ENCODE measurements around the gene PRAMEF15. TPM values are rescaled to one million over a fixed set of nuclear protein-coding genes. Genes with fewer than 3 reads are reported as not detected.
A peak's percentile ranks its signal among the peaks of the same experiment; 100 is the strongest.
"Not testable (repeated sequence)": the region's sequence is repeated elsewhere in the genome, so short reads cannot be mapped to it uniquely, and the experiment has no call there.

PRAMEF15 gene
- polyA plus RNA-seq, 1 experiment = not detected

DNA sequence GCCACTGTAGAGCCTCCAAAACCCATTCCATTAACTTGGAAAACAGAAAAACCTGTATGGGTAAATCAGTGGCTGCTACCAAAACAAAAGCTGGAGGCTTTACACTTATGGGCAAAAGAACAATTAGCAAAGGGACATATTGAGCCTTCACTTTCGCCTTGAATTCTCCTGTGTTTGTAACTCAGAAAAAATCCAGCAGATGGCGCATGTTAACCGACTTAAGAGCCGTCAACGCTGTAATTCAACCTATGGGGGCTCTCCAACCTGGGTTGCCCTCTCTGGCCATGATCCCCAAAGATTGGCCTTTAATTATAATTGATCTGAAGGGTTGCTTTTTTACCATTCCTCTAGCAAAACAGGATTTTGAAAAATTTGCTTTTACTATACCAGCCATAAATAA is 41.4 kb downstream of the PRAMEF15 start:
- DNase-seq (ENCODE audit: low read depth); CTCF ChIA-PET; H3K27me3 ChIP-seq (ENCODE audit: control insufficient read depth, insufficient read depth, low read length); POLR2A ChIA-PET; H3K36me3 ChIP-seq (ENCODE audit: control insufficient read depth, insufficient read depth, low read length); H3K4me3 ChIP-seq (ENCODE audit: low read depth, low read length): not testable (repeated sequence)
- TF ChIP-seq, protein P1, sequence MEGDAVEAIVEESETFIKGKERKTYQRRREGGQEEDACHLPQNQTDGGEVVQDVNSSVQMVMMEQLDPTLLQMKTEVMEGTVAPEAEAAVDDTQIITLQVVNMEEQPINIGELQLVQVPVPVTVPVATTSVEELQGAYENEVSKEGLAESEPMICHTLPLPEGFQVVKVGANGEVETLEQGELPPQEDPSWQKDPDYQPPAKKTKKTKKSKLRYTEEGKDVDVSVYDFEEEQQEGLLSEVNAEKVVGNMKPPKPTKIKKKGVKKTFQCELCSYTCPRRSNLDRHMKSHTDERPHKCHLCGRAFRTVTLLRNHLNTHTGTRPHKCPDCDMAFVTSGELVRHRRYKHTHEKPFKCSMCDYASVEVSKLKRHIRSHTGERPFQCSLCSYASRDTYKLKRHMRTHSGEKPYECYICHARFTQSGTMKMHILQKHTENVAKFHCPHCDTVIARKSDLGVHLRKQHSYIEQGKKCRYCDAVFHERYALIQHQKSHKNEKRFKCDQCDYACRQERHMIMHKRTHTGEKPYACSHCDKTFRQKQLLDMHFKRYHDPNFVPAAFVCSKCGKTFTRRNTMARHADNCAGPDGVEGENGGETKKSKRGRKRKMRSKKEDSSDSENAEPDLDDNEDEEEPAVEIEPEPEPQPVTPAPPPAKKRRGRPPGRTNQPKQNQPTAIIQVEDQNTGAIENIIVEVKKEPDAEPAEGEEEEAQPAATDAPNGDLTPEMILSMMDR (IDR thresholded peaks at IDR 0.05; ENCODE audit: insufficient read depth, low read depth, low read length) = peak; percentile 36

DNA sequence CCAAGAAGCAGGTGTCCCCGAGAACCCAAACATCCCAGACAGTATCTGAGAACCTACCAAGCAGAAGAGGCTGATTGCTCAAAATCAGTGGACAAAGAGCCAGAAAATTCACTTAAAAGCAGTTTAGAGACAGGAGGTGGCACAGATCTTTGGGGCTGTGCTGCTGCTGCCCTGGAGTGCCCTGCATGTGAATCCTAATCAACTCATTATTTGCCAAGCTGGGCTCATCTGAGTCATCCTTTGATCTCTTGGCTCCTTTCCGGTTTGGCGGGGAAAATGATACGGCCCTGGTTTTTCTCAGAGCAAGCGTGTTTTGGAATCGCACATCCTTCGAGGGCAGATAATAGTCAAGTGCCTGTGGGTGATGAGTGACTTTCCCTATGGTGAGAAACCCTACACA is 47.0 kb downstream of the PRAMEF15 start:
- H3K36me3 ChIP-seq (ENCODE audit: control insufficient read depth, insufficient read depth, low read length); H3K27me3 ChIP-seq (ENCODE audit: control insufficient read depth, insufficient read depth, low read length); H3K4me3 ChIP-seq (ENCODE audit: low read depth, low read length); POLR2A ChIA-PET; CTCF ChIA-PET; DNase-seq (ENCODE audit: low read depth): not testable (repeated sequence)

DNA sequence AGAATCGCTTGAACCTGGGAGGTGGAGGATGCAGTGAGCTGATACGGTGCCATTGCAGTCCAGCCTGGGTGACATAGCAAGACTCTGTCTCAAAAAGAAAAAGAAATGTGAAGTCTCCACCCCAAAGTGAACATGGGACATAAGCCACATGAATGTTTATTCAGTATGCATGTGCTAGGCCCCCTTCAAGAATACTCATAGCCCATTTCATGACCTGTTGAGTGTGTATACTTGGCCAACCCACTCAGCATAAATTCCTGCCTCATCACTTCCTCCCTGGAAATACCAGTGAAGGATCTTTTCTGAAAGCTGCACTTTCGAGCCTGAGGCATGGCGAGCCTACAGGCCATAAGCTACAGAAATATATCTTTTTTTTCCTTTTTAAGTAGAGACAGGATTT is 49.5 kb downstream of the PRAMEF15 start:
- H3K27me3 ChIP-seq (ENCODE audit: control insufficient read depth, insufficient read depth, low read length); CTCF ChIA-PET; POLR2A ChIA-PET; H3K4me3 ChIP-seq (ENCODE audit: low read depth, low read length); H3K36me3 ChIP-seq (ENCODE audit: control insufficient read depth, insufficient read depth, low read length); DNase-seq (ENCODE audit: low read depth): not testable (repeated sequence)

DNA sequence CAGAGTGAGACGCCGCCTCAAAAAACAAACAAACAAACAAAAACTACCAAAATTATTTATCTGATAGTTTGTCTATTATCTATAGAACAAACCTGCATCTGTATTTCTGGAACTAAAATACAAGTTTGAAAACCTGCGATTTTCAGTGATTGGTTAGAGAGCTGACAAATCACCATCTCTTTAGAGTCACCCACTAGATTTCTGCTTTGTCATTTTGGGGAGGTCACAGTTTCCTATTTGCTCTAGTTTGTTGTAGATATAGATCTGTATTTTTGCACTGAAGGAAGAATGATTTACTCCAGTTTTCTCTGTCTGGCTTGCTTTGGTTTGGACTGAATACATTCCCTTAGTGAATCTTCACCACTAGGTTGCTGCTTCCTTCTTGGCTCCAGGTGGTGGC is 51.2 kb downstream of the PRAMEF15 start:
- DNase-seq (ENCODE audit: low read depth); POLR2A ChIA-PET: not testable (repeated sequence)

DNA sequence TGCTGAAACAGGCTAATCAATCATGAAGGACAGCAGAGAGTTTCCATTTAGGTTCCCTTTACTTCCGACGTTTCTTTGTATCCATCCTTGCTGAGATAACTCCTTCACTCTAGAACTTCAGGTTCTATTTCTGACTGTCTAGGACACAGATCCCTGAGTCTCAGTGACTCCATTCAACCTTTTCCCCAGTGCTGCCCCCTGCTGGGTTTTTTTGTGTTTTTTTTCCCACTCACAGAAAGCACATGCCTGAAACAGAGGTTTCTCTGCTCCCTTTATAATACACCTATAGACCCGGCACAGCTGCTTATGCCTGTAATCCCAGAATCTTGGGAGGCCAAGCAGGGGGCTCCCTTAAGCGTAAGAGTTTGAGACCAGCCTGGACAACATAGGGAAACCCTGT is 53.2 kb downstream of the PRAMEF15 start:
- POLR2A ChIA-PET; H3K27me3 ChIP-seq (ENCODE audit: control insufficient read depth, insufficient read depth, low read length); H3K36me3 ChIP-seq (ENCODE audit: control insufficient read depth, insufficient read depth, low read length); CTCF ChIA-PET; H3K4me3 ChIP-seq (ENCODE audit: low read depth, low read length); DNase-seq (ENCODE audit: low read depth): not testable (repeated sequence)

More for the DNA sequence above, 51.2 kb downstream of the PRAMEF15 start:
- H3K36me3 ChIP-seq (ENCODE audit: control insufficient read depth, insufficient read depth, low read length); H3K27me3 ChIP-seq (ENCODE audit: control insufficient read depth, insufficient read depth, low read length); CTCF ChIA-PET; H3K4me3 ChIP-seq (ENCODE audit: low read depth, low read length): not testable (repeated sequence)

Small RNAs within 50 kb of the gene (small RNA-seq; reads per million reads assigned to genes)
- gene RNU6-771P (ENCODE audit: insufficient read length, low read depth, low replicate concordance) = not detected

Other genes with a start within 250 kb of the PRAMEF15 start
- not detected in 2 replicates for gene PRAMEF25, start 244.8 kb upstream of the PRAMEF15 start, polyA plus RNA-seq (2011; rRNA removed)
- gene HNRNPCL2, start 198.7 kb upstream of the PRAMEF15 start, polyA plus RNA-seq (2011; rRNA removed) = not detected in 2 replicates
- not detected in 2 replicates for gene PRAMEF26, start 159.6 kb upstream of the PRAMEF15 start, polyA plus RNA-seq (2011; rRNA removed)
- not detected in 2 replicates for gene HNRNPCL4, start 149.9 kb upstream of the PRAMEF15 start, polyA plus RNA-seq (2011; rRNA removed)
- gene PRAMEF9, start 143.7 kb upstream of the PRAMEF15 start, polyA plus RNA-seq (2011; rRNA removed) = not detected in 2 replicates
- gene PRAMEF13, start 114.2 kb upstream of the PRAMEF15 start, polyA plus RNA-seq (2011; rRNA removed) = not detected in 2 replicates
- gene PRAMEF18, start 89.4 kb upstream of the PRAMEF15 start, polyA plus RNA-seq (2011; rRNA removed) = not detected in 2 replicates
- gene PRAMEF5, start 61.4 kb upstream of the PRAMEF15 start, polyA plus RNA-seq (2011; rRNA removed) = not detected in 2 replicates
- not detected in 2 replicates for gene PRAMEF8, start 30.4 kb upstream of the PRAMEF15 start, polyA plus RNA-seq (2011; rRNA removed)
- gene PRAMEF33, start 12.0 kb upstream of the PRAMEF15 start, polyA plus RNA-seq (2011; rRNA removed) = not detected in 2 replicates
- not detected in 2 replicates for gene PRAMEF14, start 31.6 kb downstream of the PRAMEF15 start, polyA plus RNA-seq (2011; rRNA removed)
- gene PRAMEF19, start 56.4 kb downstream of the PRAMEF15 start, polyA plus RNA-seq (2011; rRNA removed) = not detected in 2 replicates
- gene PRAMEF17, start 74.1 kb downstream of the PRAMEF15 start, polyA plus RNA-seq (2011; rRNA removed) = not detected in 2 replicates
- gene PRAMEF20, start 94.9 kb downstream of the PRAMEF15 start, polyA plus RNA-seq (2011; rRNA removed) = not detected in 2 replicates
- gene LRRC38, start 198.4 kb downstream of the PRAMEF15 start, polyA plus RNA-seq (2011; rRNA removed) = not detected in 2 replicates